Stimulated activated naive CD4-positive, alpha-beta T cell treated with Interleukin-2 at 50 U/mL for 16 hours (primary cell): ENCODE measurements around the gene OR52N2.

ENCODE experiments used
- DNase-seq: peaks from one replicate; lab custom pipeline; 2025; lab: John Stamatoyannopoulos, UW

The OR52N2 gene

DNA sequence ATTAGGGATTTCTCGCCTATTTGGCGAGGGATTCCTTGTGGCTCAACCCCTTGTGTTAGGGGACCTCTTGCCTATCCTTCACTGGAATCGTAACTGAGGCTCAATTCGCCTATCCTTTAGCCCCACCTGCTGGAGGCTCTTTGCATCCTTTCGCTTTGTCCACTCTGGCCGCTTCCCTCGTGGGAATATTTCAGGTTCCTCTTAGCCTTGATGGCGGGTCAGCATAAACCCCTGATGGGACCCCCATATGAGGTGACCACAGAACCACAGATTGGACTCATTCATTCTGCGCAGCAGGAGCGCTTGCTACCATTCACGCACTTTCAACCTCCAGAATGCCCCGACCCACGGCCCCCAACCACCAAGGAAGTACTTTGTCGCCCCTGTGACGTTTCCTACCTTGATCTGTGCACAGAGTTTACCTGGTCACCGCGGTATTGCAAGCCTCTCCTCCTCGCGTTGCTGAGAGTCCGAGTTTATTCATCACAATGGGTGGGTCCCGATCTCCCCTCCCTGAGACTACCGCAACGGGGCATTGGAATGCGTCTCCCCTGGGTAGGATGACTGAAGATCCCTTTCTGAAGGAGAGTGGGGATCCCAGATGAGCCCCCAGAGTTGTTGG, at the start of gene OR52N2:
OR52N2 (plus strand) TSS at position 425 of the 622 bp plus-strand sequence. CDS start 11,412 bp downstream, outside the sequence.
- peak; percentile 55 for DNase-seq

DNA sequence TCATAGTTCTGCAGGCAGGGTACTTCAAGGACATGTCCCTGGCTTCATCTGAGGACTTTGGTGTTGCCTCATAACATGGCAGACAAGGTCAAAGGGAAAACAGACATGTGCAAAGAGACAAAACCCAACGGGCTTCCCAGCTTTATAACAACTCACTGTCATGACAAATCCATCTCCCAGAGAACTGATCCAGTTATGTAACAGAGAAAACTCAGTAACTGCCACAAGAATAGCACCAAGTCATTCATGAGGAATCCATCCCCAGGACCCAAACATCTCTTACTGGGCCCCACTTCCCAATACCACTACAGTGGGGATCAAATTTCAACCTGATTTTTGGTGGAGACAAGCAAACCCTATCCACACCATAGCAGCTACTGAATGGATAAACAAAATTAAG, 41.7 kb upstream of the OR52N2 start:
- no peak for DNase-seq

DNA sequence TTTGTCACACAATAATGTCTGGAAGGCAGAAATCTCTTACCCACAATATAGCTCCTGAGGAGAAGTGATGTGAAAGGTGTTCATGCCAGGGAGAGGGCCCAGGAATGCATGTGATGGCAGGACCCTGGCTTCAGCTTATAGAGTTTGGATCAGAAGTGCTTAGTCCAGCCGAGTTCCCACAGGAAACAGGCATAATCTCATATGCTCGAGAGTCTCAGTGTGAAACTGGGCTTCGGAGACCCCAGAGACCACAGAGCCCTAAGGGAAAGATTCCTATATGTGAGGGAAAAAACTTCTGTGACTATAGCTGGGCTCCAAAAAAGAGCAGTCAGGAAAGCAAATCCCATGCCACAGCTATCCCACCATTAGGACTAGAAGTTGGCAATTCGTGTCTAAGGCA, 25.5 kb upstream of the OR52N2 start, which contains the start of gene OR52N5:
OR52N5 (minus strand) TSS at position 101 of the 400 bp plus-strand sequence. CDS start 4,721 bp downstream, outside the sequence.
- DNase-seq = no peak

- no peak for DNase-seq
These were observed 17.6 kb upstream of the OR52N2 start, which contains the start of gene OR52N1 for GRCh38 chr11:5791165-5791564. Gene OR52N1, minus strand, starts transcription at chr11:5791265. Its CDS starts 2,449 bp downstream, at chr11:5788816.

- no peak for DNase-seq
These were observed 12.2 kb upstream of the OR52N2 start for GRCh38 chr11:5796541-5796940.

GRCh38 chr11:5803982-5804381, 4.7 kb upstream of the OR52N2 start:
- DNase-seq = no peak

DNA sequence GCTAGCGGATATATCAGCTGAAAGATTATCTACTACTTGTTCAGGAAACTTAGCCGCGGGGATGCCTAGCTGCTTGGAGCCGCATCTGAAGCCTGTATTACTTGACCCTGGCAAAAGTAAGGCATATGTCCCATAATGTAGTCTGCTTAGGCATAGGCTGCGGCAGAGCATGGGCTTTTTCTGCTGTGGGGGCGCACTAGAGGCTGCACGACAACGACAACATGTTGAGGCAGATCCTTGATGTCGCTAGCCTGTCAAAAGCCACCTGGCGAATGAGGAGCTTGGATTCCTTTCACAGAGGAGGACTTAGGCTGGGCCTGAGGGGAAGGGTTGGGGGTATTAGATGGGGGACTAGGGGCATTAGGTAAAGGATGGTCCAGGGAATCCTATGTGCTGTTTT, 1.1 kb upstream of the OR52N2 start:
- no peak for DNase-seq

GRCh38 chr11:5809122-5809519, 397 bp downstream of the OR52N2 start:
- DNase-seq = no peak

- DNase-seq = no peak
These were observed 1.4 kb downstream of the OR52N2 start for GRCh38 chr11:5809905-5810795.

DNA sequence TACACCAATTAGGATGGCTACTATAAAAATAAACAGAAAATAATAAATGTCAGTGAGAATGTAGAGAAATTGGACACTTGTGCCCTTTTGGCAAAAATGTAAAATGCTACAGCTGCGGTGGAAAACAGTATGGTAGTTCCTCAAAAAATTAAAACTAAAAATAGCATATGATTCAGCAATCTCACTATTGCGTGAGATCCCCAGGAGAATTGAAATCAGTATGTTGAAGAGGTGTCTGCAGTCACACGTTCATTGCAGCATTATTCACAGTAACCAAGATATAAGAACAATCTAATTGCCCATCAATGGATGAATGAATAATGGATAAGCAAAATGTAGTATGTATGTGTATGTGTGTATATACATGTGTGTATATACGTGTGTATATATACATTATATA, 6.8 kb downstream of the OR52N2 start:
- no peak for DNase-seq

DNA sequence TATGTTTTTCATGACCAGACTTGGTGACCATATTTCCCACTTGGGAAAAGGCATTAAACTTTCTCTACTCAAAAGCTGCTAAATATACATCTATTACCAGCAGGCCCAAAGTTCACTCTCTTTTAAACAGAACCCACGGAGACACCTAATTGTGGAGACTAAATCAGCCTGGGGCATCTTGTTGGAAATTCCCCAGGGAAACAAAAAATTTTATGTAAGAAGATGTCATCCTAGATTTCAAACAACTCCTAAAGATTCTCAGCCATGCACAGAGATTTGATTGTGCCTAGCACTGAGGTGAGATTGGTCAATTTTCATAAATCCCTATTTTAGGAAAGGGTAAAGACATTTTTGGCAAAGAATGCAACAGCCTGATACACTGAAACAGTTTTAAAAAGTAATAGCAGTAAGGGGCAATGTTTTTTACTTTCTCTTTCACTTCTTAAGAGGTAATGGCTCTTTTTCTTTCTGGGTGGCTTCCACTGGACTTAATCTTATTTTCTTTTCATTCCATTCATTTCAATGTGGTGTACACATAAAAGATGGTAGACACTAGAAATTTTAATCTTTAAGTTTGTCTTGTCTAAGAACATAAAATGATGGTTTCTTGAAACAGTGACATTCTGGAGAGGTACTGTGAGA, 9.6 kb downstream of the OR52N2 start:
- no peak for DNase-seq

DNA sequence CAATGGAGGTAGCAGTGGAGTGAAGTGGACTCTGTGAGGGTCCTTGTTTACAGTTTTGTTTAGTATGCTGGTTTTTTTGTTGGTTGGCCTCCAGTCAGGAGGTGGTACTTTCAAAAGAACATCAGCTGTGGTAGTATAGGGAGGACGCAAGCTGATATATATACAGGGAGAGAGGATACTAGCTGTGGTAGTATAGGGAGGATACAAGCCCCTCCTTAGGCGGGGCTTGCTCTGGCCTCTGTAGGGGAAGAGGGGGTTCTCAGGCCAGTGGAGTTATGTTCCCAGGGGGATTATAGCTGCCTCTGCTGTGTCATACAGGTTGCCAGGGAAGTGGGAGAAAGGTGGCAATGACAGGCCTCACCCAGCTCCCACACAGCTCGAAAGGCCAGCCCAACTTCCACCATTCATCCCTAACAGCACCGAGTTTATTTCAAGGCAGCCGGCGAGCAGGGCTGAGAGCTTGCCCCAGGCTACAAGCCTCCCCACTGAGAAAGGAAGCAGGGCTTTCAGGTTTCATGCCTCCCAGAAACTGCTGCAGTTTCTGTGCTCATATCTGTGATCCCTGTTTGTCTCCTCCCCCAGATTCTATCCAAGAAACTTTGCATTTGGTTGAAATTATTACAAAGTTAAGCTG, 22.6 kb downstream of the OR52N2 start:
- DNase-seq = no peak

GRCh38 chr11:5833446-5833845, 24.7 kb downstream of the OR52N2 start:
- no peak for DNase-seq

GRCh38 chr11:5837695-5838094, 29.0 kb downstream of the OR52N2 start:
- DNase-seq = no peak

DNA sequence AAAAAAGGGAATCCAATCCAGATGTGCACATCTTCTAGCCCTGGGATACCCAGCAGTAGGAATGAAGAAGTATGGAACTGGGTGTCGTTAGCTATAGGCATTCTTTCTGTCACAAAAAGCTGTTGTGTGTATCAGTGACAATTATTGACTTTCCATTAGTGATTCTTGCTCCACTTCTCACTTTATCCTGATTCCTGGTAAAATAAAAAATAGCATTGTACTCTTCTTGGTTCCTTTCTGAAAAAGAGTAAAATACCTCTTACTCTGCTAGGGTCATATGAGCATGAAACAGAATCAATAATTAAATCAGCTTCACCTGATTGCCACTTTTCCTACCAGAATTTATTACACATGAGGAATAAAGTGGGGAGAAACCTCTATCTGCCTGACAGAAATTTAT, 33.1 kb downstream of the OR52N2 start, which contains the start of gene OR52E6:
OR52E6 (minus strand) TSS at position 101 of the 400 bp plus-strand sequence; CDS start at position 101, 0 bp downstream.
- no peak for DNase-seq

DNA sequence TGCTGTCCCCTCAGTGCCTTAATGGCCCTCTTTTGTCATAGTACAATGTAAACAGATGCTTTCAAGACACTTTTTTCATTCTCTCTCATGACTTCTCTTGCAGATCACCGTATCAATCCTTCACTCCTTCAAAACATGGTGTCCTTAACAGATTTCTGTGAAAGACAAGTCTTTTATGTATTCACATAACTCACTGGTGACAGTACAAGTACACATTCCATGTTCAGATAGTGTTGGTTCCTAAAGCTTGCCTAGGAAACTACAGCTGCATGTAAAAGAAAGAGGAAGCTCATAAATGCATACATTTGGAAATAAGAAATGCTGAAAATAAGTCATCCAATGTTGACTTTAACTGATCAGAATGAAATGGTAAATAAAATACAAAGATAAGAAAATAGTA, 38.0 kb downstream of the OR52N2 start:
- DNase-seq = no peak

- DNase-seq = no peak
These were observed 39.0 kb downstream of the OR52N2 start for GRCh38 chr11:5847711-5848110.

GRCh38 chr11:5851002-5851401, 42.3 kb downstream of the OR52N2 start:
- no peak for DNase-seq

DNA sequence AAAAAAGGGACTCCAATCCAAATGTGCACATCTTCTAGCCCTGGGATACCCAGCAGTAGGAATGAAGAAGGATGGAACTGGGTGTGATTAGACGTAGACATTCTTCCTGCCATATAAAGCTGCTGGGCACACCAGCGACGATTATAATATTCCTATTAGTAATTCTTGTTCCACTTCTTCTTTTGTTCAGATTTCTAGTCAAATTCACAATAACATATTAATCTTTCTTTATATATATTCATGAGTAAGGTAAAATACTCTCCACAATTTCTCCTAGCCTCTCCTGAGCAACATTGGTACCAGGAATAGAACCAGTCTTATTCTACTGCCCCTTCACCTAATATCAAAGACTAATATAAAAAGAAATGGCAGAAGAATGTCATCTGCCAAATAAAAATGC, 48.9 kb downstream of the OR52N2 start, which contains the start of gene OR52E8:
OR52E8 (minus strand) TSS at position 101 of the 400 bp plus-strand sequence; CDS start at position 101, 0 bp downstream.
- no peak for DNase-seq

DNA sequence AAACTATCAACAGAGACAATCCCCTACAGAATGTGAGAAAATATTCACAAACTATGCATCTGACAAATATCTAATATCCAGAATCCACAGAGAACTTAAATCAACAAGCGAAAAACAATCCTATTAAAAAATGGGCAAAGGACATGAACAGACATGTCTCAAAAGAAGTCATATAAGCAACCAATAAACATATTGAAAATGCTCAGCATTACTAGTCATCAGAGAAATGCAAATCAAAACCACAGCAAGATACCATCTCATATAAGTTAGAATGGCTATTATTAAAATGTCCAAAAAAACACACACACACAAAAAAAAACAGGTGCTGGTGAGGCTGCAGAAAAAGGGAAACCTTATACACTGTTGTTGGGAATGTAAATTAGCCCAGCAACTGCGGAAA, 57.1 kb downstream of the OR52N2 start:
- no peak for DNase-seq
